Osteoblast (primary cell): Measurements from ENCODE around the gene ADAT2. TPM values are rescaled to one million over a fixed set of nuclear protein-coding genes. Genes with fewer than 3 reads are reported as not detected.

Source experiments
- DNase-seq: peaks from one replicate; pipeline ENCODE4 v3.0.0; 2011; ENCODE audit warnings: low spot score, mixed read lengths; ENCODE audit not compliant: insufficient read length; ENCODE audit errors: missing footprints
- H2AFZ ChIP-seq: 2 replicates; pipeline ENCODE4 v1.6.0; 2011; ENCODE audit warnings: mild to moderate bottlenecking, low read length
- H3K27ac ChIP-seq: 2 replicates; pipeline ENCODE4 v1.5.1; 2011; ENCODE audit warnings: mild to moderate bottlenecking, low read depth, low read length, moderate library complexity
- H3K27me3 ChIP-seq: 2 replicates; pipeline ENCODE4 v1.6.0; 2012; ENCODE audit warnings: mild to moderate bottlenecking, control low read depth, inconsistent platforms, low read length, moderate library complexity; ENCODE audit not compliant: insufficient read depth
- H3K36me3 ChIP-seq: 2 replicates; pipeline ENCODE4 v1.5.1; 2011; ENCODE audit warnings: mild to moderate bottlenecking, low read length, control low read depth, moderate library complexity; ENCODE audit not compliant: insufficient read depth
- H3K4me1 ChIP-seq: 2 replicates; pipeline ENCODE4 v1.5.1; 2011; ENCODE audit warnings: mild to moderate bottlenecking, low read length, control low read depth, moderate library complexity; ENCODE audit not compliant: insufficient read depth
- H3K4me2 ChIP-seq: 2 replicates; pipeline ENCODE4 v1.6.0; 2011; ENCODE audit warnings: mild to moderate bottlenecking, low read length; ENCODE audit not compliant: insufficient read depth
- H3K4me3 ChIP-seq: fragments of 200-600 bp; sonication (generic); 3 replicates; pipeline ENCODE4 v1.5.1; 2012; ENCODE audit warnings: mild to moderate bottlenecking, low read length, inconsistent platforms; ENCODE audit not compliant: insufficient read depth
- H3K79me2 ChIP-seq: 2 replicates; pipeline ENCODE4 v1.6.0; 2012; ENCODE audit warnings: mild to moderate bottlenecking, low read length, control low read depth, inconsistent platforms; ENCODE audit not compliant: insufficient read depth
- H3K9me3 ChIP-seq: 2 replicates; pipeline ENCODE4 v1.5.1; 2011; ENCODE audit warnings: low read depth, low read length, control low read depth
- H4K20me1 ChIP-seq: 2 replicates; pipeline ENCODE4 v1.6.0; 2012; ENCODE audit warnings: mild to moderate bottlenecking, low read length, control low read depth; ENCODE audit not compliant: insufficient read depth
- CTCF ChIP-seq: IDR thresholded peaks from 2 replicates; pipeline ENCODE4 v1.5.1; 2011; ENCODE audit warnings: mild to moderate bottlenecking, low read depth, low read length, moderate library complexity; ENCODE audit errors: extremely low read depth
- total RNA-seq: library from RNA; depleted of rRNA; stranded (reverse); fragments of >200 nt; gene quantifications from 2 replicates; pipeline ENCODE4 v1.2.3, GENCODE V29; 2012

Gene ADAT2
- total RNA-seq, 1 donor: 2.2 TPM

GRCh38 chr6:143441680-143442545 is 8.6 kb downstream of the ADAT2 start:
- Histone ChIP-seq H3K9me3 (no peaks in the 10 kb centered on the region), H2AFZ (no peak overlapping the region), H3K79me2 (peaks cover 4% of the 10 kb centered on the region), H3K4me2 (peak overlapping the region; percentile 40), H3K4me3 (no peak overlapping the region), H3K36me3 (no peaks in the 10 kb centered on the region), H3K4me1 (peaks cover 9% of the 10 kb centered on the region), H4K20me1 (no peaks in the 10 kb centered on the region), H3K27ac (peak overlapping the region; percentile 44), H3K27me3 (no peaks in the 10 kb centered on the region)
- TF ChIP-seq CTCF: no peak
- DNase-seq: no peak

DNA sequence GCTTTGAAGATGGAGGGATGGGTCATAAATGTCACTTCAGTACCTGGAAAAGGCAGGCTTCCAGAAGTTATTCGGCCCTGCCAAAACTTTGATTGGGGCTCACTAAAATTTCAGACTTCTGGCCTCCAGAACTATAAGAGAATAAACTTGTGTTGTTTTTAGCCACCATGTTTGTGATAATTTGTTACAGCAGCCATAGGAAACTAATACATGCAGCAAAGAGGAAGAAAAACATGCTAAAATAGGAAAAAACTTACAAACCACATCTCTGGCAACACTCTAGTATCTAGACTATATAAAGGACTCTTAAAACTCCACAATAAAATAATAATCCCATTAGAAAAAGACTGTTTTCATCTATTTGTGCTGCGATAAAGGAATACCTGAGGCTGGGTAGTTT is 9.5 kb downstream of the ADAT2 start:
- H2AFZ ChIP-seq: no peak overlapping the region
- peak overlapping the region; percentile 44 for H3K27ac ChIP-seq
- H3K4me2 ChIP-seq: no peak overlapping the region
- H3K36me3 ChIP-seq: no peaks in the 10 kb centered on the region
- H3K4me1 ChIP-seq: peaks cover 9% of the 10 kb centered on the region
- no peaks in the 10 kb centered on the region for H3K27me3 ChIP-seq
- TF ChIP-seq CTCF: no peak
- H3K9me3 ChIP-seq: no peaks in the 10 kb centered on the region
- no peak for DNase-seq
- no peak overlapping the region for H3K4me3 ChIP-seq
- no peaks in the 10 kb centered on the region for H3K79me2 ChIP-seq
- H4K20me1 ChIP-seq: no peaks in the 10 kb centered on the region

DNA sequence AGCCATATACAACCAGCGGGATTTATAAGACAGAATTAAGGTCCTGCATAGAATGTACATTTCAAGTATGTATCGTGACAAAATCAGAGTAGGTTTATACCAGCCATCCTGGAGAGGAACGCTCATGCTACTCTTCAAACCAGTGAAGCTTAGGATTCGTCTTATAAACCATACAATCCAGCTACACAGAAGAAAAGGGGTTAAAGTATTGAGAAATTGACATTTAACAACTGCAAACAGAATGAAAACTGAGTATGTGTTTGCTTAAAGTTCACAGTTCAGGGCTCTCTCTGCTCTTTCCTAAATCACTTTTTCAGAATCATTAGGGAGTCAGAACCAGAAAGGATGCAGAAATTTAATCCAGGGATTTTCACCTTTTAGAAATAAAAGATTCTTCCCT is 17.9 kb downstream of the ADAT2 start:
- no peaks in the 10 kb centered on the region for H3K79me2 ChIP-seq
- DNase-seq: no peak
- no peak overlapping the region for H3K4me3 ChIP-seq
- no peak overlapping the region for H2AFZ ChIP-seq
- H3K4me1 ChIP-seq: no peaks in the 10 kb centered on the region
- no peaks in the 10 kb centered on the region for H4K20me1 ChIP-seq
- no peak overlapping the region for H3K27ac ChIP-seq
- H3K27me3 ChIP-seq: no peaks in the 10 kb centered on the region
- H3K36me3 ChIP-seq: no peaks in the 10 kb centered on the region
- no peak for TF ChIP-seq CTCF
- H3K4me2 ChIP-seq: no peak overlapping the region
- H3K9me3 ChIP-seq: no peaks in the 10 kb centered on the region

- no peak for DNase-seq
- no peaks in the 10 kb centered on the region for H3K79me2 ChIP-seq
- no peak overlapping the region for H3K27ac ChIP-seq
- H3K9me3 ChIP-seq: no peaks in the 10 kb centered on the region
- no peaks in the 10 kb centered on the region for H3K36me3 ChIP-seq
- no peaks in the 10 kb centered on the region for H3K27me3 ChIP-seq
- peaks cover 4% of the 10 kb centered on the region for H3K4me1 ChIP-seq
- no peak overlapping the region for H2AFZ ChIP-seq
- H3K4me3 ChIP-seq: no peak overlapping the region
- no peaks in the 10 kb centered on the region for H4K20me1 ChIP-seq
- H3K4me2 ChIP-seq: no peak overlapping the region
- no peak for TF ChIP-seq CTCF
These were observed 19.3 kb downstream of the ADAT2 start for GRCh38 chr6:143431226-143431625.
